ENCODE results near the gene VPS54. TPM values are rescaled to one million over a fixed set of nuclear protein-coding genes. Genes with fewer than 3 reads are reported as not detected.
A peak's percentile ranks its signal among the peaks of the same experiment; 100 is the strongest.

VPS54 gene
- total and polyA plus RNA-seq, 9 donors = 22.3 to 28.0 (median 26.7) TPM

- H3K27me3 ChIP-seq (ENCODE audit: control insufficient read depth, insufficient read depth, low read length) = no peaks in the 10 kb centered on the region
- WGBS (ENCODE audit: insufficient coverage) = no CpG with 5 or more reads among the region's 3 CpGs
- no peaks in the 10 kb centered on the region for H3K9me3 ChIP-seq (replicated peaks; ENCODE audit: control insufficient read depth, low read depth, low read length)
- no peak overlapping the region for H3K4me3 ChIP-seq (ENCODE audit: low read length)
- H3K4me1 ChIP-seq (ENCODE audit: control insufficient read depth, insufficient read depth, low read length) = peaks cover 4% of the 10 kb centered on the region
- no peak for DNase-seq
- no peak overlapping the region for H3K27ac ChIP-seq (ENCODE audit: low read length)
- no peaks in the 10 kb centered on the region for H3K36me3 ChIP-seq (ENCODE audit: control insufficient read depth, insufficient read depth, low read length)
These were observed 5.2 kb upstream of the VPS54 start for GRCh38 chr2:64024259-64024949.

GRCh38 chr2:64023485-64024258 is 4.4 kb upstream of the VPS54 start:
- Histone ChIP-seq H3K4me1 (ENCODE audit: control insufficient read depth, insufficient read depth, low read length) (peaks cover 4% of the 10 kb centered on the region), H3K9me3 (replicated peaks; ENCODE audit: control insufficient read depth, low read depth, low read length) (no peaks in the 10 kb centered on the region), H3K36me3 (ENCODE audit: control insufficient read depth, insufficient read depth, low read length) (no peaks in the 10 kb centered on the region), H3K27ac (ENCODE audit: low read length) (no peak overlapping the region), H3K27me3 (ENCODE audit: control insufficient read depth, insufficient read depth, low read length) (no peaks in the 10 kb centered on the region), H3K4me3 (ENCODE audit: low read length) (no peak overlapping the region)
- 25% methylated on average over 1 of the region's 4 CpGs for WGBS (ENCODE audit: insufficient coverage)
- no peak for DNase-seq

GRCh38 chr2:64021578-64021977 is 2.4 kb upstream of the VPS54 start:
- peak; percentile 16 for DNase-seq
- Histone ChIP-seq H3K27me3 (ENCODE audit: control insufficient read depth, insufficient read depth, low read length) (no peaks in the 10 kb centered on the region), H3K9me3 (replicated peaks; ENCODE audit: control insufficient read depth, low read depth, low read length) (no peaks in the 10 kb centered on the region), H3K4me3 (ENCODE audit: low read length) (no peak overlapping the region), H3K36me3 (ENCODE audit: control insufficient read depth, insufficient read depth, low read length) (no peaks in the 10 kb centered on the region), H3K4me1 (ENCODE audit: control insufficient read depth, insufficient read depth, low read length) (peaks cover 4% of the 10 kb centered on the region), H3K27ac (ENCODE audit: low read length) (no peak overlapping the region)
- 60% methylated on average over 1 of the region's 2 CpGs for WGBS (ENCODE audit: insufficient coverage)

- DNase-seq = no peak
- H3K4me3 ChIP-seq (ENCODE audit: low read length) = peak overlapping the region; percentile 47
- H3K4me1 ChIP-seq (ENCODE audit: control insufficient read depth, insufficient read depth, low read length) = peaks cover 4% of the 10 kb centered on the region
These were observed 824 bp upstream of the VPS54 start for GRCh38 chr2:64019975-64020528.

GRCh38 chr2:64018701-64019082 is 536 bp downstream of the VPS54 start:
- WGBS (ENCODE audit: insufficient coverage) = under 1% methylated on average over 28 of the region's 38 CpGs
- H3K27ac ChIP-seq (ENCODE audit: low read length) = peak overlapping the region; percentile 97
- DNase-seq = peak; percentile 79

More at GRCh38 chr2:64019975-64020528, 824 bp upstream of the VPS54 start:
- H3K27me3 ChIP-seq (ENCODE audit: control insufficient read depth, insufficient read depth, low read length) = no peaks in the 10 kb centered on the region
- no peaks in the 10 kb centered on the region for H3K9me3 ChIP-seq (replicated peaks; ENCODE audit: control insufficient read depth, low read depth, low read length)
- H3K27ac ChIP-seq (ENCODE audit: low read length) = peak overlapping the region; percentile 97
- no peaks in the 10 kb centered on the region for H3K36me3 ChIP-seq (ENCODE audit: control insufficient read depth, insufficient read depth, low read length)

GRCh38 chr2:64017811-64018700 is 1.2 kb downstream of the VPS54 start:
- H3K4me1 ChIP-seq (ENCODE audit: control insufficient read depth, insufficient read depth, low read length) = peaks cover 4% of the 10 kb centered on the region
- WGBS (ENCODE audit: insufficient coverage) = 0% methylated on average over 9 of the region's 22 CpGs
- peak; percentile 82 for DNase-seq

More at GRCh38 chr2:64018701-64019082, 536 bp downstream of the VPS54 start:
- Histone ChIP-seq H3K27me3 (ENCODE audit: control insufficient read depth, insufficient read depth, low read length) (no peaks in the 10 kb centered on the region), H3K36me3 (ENCODE audit: control insufficient read depth, insufficient read depth, low read length) (no peaks in the 10 kb centered on the region), H3K4me3 (ENCODE audit: low read length) (peak overlapping the region; percentile 79), H3K4me1 (ENCODE audit: control insufficient read depth, insufficient read depth, low read length) (peaks cover 4% of the 10 kb centered on the region), H3K9me3 (replicated peaks; ENCODE audit: control insufficient read depth, low read depth, low read length) (no peaks in the 10 kb centered on the region)

GRCh38 chr2:64015898-64016297 is 3.3 kb downstream of the VPS54 start:
- H3K27me3 ChIP-seq (ENCODE audit: control insufficient read depth, insufficient read depth, low read length) = no peaks in the 10 kb centered on the region
- WGBS (ENCODE audit: insufficient coverage) = 86% methylated on average over 1 of the region's 3 CpGs
- no peaks in the 10 kb centered on the region for H3K36me3 ChIP-seq (ENCODE audit: control insufficient read depth, insufficient read depth, low read length)
- DNase-seq = no peak
- H3K4me3 ChIP-seq (ENCODE audit: low read length) = no peak overlapping the region
- H3K4me1 ChIP-seq (ENCODE audit: control insufficient read depth, insufficient read depth, low read length) = peaks cover 4% of the 10 kb centered on the region
- H3K27ac ChIP-seq (ENCODE audit: low read length) = no peak overlapping the region
- H3K9me3 ChIP-seq (replicated peaks; ENCODE audit: control insufficient read depth, low read depth, low read length) = no peaks in the 10 kb centered on the region

More at GRCh38 chr2:64017811-64018700, 1.2 kb downstream of the VPS54 start:
- no peaks in the 10 kb centered on the region for H3K9me3 ChIP-seq (replicated peaks; ENCODE audit: control insufficient read depth, low read depth, low read length)
- peak overlapping the region; percentile 97 for H3K27ac ChIP-seq (ENCODE audit: low read length)
- H3K4me3 ChIP-seq (ENCODE audit: low read length) = peak overlapping the region; percentile 79
- no peaks in the 10 kb centered on the region for H3K27me3 ChIP-seq (ENCODE audit: control insufficient read depth, insufficient read depth, low read length)
- H3K36me3 ChIP-seq (ENCODE audit: control insufficient read depth, insufficient read depth, low read length) = no peaks in the 10 kb centered on the region

GRCh38 chr2:64015391-64015790 is 3.8 kb downstream of the VPS54 start:
- no CpG with 5 or more reads among the region's 5 CpGs for WGBS (ENCODE audit: insufficient coverage)
- H3K27ac ChIP-seq (ENCODE audit: low read length) = no peak overlapping the region
- H3K4me3 ChIP-seq (ENCODE audit: low read length) = no peak overlapping the region
- H3K36me3 ChIP-seq (ENCODE audit: control insufficient read depth, insufficient read depth, low read length) = no peaks in the 10 kb centered on the region
- no peaks in the 10 kb centered on the region for H3K9me3 ChIP-seq (replicated peaks; ENCODE audit: control insufficient read depth, low read depth, low read length)
- no peaks in the 10 kb centered on the region for H3K27me3 ChIP-seq (ENCODE audit: control insufficient read depth, insufficient read depth, low read length)
- DNase-seq = no peak
- peaks cover 4% of the 10 kb centered on the region for H3K4me1 ChIP-seq (ENCODE audit: control insufficient read depth, insufficient read depth, low read length)

GRCh38 chr2:64014628-64015027 is 4.6 kb downstream of the VPS54 start:
- Histone ChIP-seq H3K27ac (ENCODE audit: low read length) (no peak overlapping the region), H3K4me1 (ENCODE audit: control insufficient read depth, insufficient read depth, low read length) (peaks cover 2% of the 10 kb centered on the region), H3K27me3 (ENCODE audit: control insufficient read depth, insufficient read depth, low read length) (no peaks in the 10 kb centered on the region), H3K9me3 (replicated peaks; ENCODE audit: control insufficient read depth, low read depth, low read length) (no peaks in the 10 kb centered on the region), H3K36me3 (ENCODE audit: control insufficient read depth, insufficient read depth, low read length) (no peaks in the 10 kb centered on the region), H3K4me3 (ENCODE audit: low read length) (no peak overlapping the region)
- no CpG with 5 or more reads among the region's 1 CpG for WGBS (ENCODE audit: insufficient coverage)
- no peak for DNase-seq

All from muscle of leg (tissue), 11 donors.